ENCODE data around the gene KLHL36. TPM values are rescaled to one million over a fixed set of nuclear protein-coding genes. Genes with fewer than 3 reads are reported as not detected.

Gene KLHL36
- total and polyA plus RNA-seq, 9 of the 15 experiments (the other 6 are each of a cell fraction or from before 2014, with no cell fraction given) = 2.1 to 51.2 (median 18.5) TPM

GRCh38 chr16:84607694-84608093 is 40.6 kb upstream of the KLHL36 start (continued):
- TF ChIP-seq MGA (IDR thresholded peaks at IDR 0.05) (no peak), HDAC8 (tag; IDR thresholded peaks at IDR 0.05) (no peak), ZNF354B (CRISPR knock-in tag; IDR thresholded peaks at IDR 0.05) (no peak), MEIS2 (IDR thresholded peaks at IDR 0.05; ENCODE audit: partially characterized antibody) (peak; percentile 71), PCBP2 (IDR thresholded peaks at IDR 0.05; ENCODE audit: low read depth, low read length, poor library complexity, severe bottlenecking) (no peak), CBX8 (IDR thresholded peaks at IDR 0.05; ENCODE audit: borderline replicate concordance, extremely low read depth, low read depth, low read length, poor library complexity, severe bottlenecking) (no peak), HEY1 (CRISPR knock-in tag; IDR thresholded peaks at IDR 0.05; ENCODE audit: borderline replicate concordance) (no peak), NFIC (IDR thresholded peaks at IDR 0.05) (peak; percentile 46; the same call in 1 of the 2 replicates), ATF6 (CRISPR knock-in tag; IDR thresholded peaks at IDR 0.05) (no peak), L3MBTL2 (IDR thresholded peaks at IDR 0.05) (no peak), ZNF436 (CRISPR knock-in tag; IDR thresholded peaks at IDR 0.05) (no peak), ARID1B (IDR thresholded peaks at IDR 0.05) (peak; percentile 90), MXD1 (CRISPR knock-in tag; IDR thresholded peaks at IDR 0.05; ENCODE audit: borderline replicate concordance, poor library complexity, severe bottlenecking) (no peak), FOXK2 (conservative IDR thresholded peaks at IDR 0.05 in 1 of 2, IDR thresholded peaks at IDR 0.05 in 1 of 2; ENCODE audit: low read depth in 2 of 2) (no peak)
